H9 (cell line): ENCODE data around the gene EGR4. TPM values are rescaled to one million over a fixed set of nuclear protein-coding genes. Genes with fewer than 3 reads are reported as not detected.

Experiments used
- DNase-seq: peaks from one replicate; pipeline ENCODE4 v3.0.0-alpha.2; 2017
- H2AFZ ChIP-seq: one replicate; pipeline ENCODE4 v1.6.1; 2013; ENCODE audit warnings: mild to moderate bottlenecking, low read length, control low read depth, moderate library complexity
- H2AK5ac ChIP-seq: 2 replicates; pipeline ENCODE4 v1.6.1; 2013; ENCODE audit warnings: low read length, control low read depth, mixed read lengths; ENCODE audit not compliant: insufficient read length
- H2BK120ac ChIP-seq: one replicate; pipeline ENCODE4 v1.6.1; 2013; ENCODE audit warnings: low read depth, mild to moderate bottlenecking, low read length, control low read depth, inconsistent platforms; ENCODE audit not compliant: poor library complexity, severe bottlenecking
- H2BK12ac ChIP-seq: 2 replicates; pipeline ENCODE4 v1.6.1; 2013; ENCODE audit warnings: low read length, control low read depth, mixed read lengths, low read depth; ENCODE audit not compliant: insufficient read length
- H2BK15ac ChIP-seq: 2 replicates; pipeline ENCODE4 v1.6.1; 2013; ENCODE audit warnings: low read depth, low read length, control low read depth
- H2BK20ac ChIP-seq: one replicate; pipeline ENCODE4 v1.6.1; 2013; ENCODE audit warnings: low read depth, mild to moderate bottlenecking, low read length, control low read depth, inconsistent platforms; ENCODE audit not compliant: poor library complexity, severe bottlenecking
- H2BK5ac ChIP-seq: 2 replicates; pipeline ENCODE4 v1.6.1; 2013; ENCODE audit warnings: low read length, control low read depth, mixed read lengths; ENCODE audit not compliant: insufficient read length
- H3K14ac ChIP-seq: 2 replicates; pipeline ENCODE4 v1.6.1; 2013; ENCODE audit warnings: low read length, control low read depth; ENCODE audit not compliant: insufficient read depth
- H3K18ac ChIP-seq: 2 replicates; pipeline ENCODE4 v1.6.1; 2013; ENCODE audit warnings: low read depth, mild to moderate bottlenecking, mixed read lengths, low read length, control low read depth; ENCODE audit not compliant: insufficient read length
- H3K23ac ChIP-seq: 2 replicates; pipeline ENCODE4 v1.6.1; 2013; ENCODE audit warnings: low read length, control low read depth, mixed read lengths, low read depth; ENCODE audit not compliant: insufficient read length
- H3K23me2 ChIP-seq: 2 replicates; pipeline ENCODE4 v1.6.1; 2013; ENCODE audit warnings: low read depth, mild to moderate bottlenecking, mixed read lengths, low read length, control low read depth; ENCODE audit not compliant: insufficient read length, poor library complexity, severe bottlenecking
- H3K27ac ChIP-seq: 2 replicates; pipeline ENCODE4 v1.5.1; 2013; ENCODE audit warnings: low read length, control low read depth, mixed read lengths, low read depth; ENCODE audit not compliant: insufficient read length
- H3K27me3 ChIP-seq: 2 replicates; pipeline ENCODE4 v1.6.1; 2013; ENCODE audit warnings: low read length, control low read depth, inconsistent platforms; ENCODE audit not compliant: insufficient read depth
- H3K4ac ChIP-seq: 2 replicates; pipeline ENCODE4 v1.6.1; 2013; ENCODE audit warnings: low read depth, mild to moderate bottlenecking, control low read depth, inconsistent platforms, low read length, moderate library complexity
- H3K4me1 ChIP-seq: 2 replicates; pipeline ENCODE4 v1.6.1; 2013; ENCODE audit warnings: low read length, control low read depth, inconsistent platforms; ENCODE audit not compliant: insufficient read depth
- H3K4me2 ChIP-seq: 2 replicates; pipeline ENCODE4 v1.6.1; 2013; ENCODE audit warnings: low read length, control low read depth, mixed read lengths; ENCODE audit not compliant: insufficient read length, insufficient read depth
- H3K56ac ChIP-seq: 2 replicates; pipeline ENCODE4 v1.6.1; 2013; ENCODE audit warnings: low read depth, mild to moderate bottlenecking, mixed read lengths, low read length, control low read depth; ENCODE audit not compliant: insufficient read length
- H3K79me1 ChIP-seq: 2 replicates; pipeline ENCODE4 v1.6.1; 2013; ENCODE audit warnings: low read depth, mild to moderate bottlenecking, moderate library complexity, low read length, control low read depth, inconsistent platforms; ENCODE audit not compliant: insufficient read depth, poor library complexity, severe bottlenecking
- H3K79me2 ChIP-seq: 2 replicates; pipeline ENCODE4 v1.6.1; 2013; ENCODE audit warnings: low read length, control low read depth, inconsistent platforms; ENCODE audit not compliant: insufficient read depth
- H3K9ac ChIP-seq: 2 replicates; pipeline ENCODE4 v1.6.1; 2013; ENCODE audit warnings: low read length, control low read depth, mixed read lengths; ENCODE audit not compliant: insufficient read length; ENCODE audit errors: extremely low read depth
- H3K9me3 ChIP-seq: one replicate; pipeline ENCODE4 v1.6.1; 2013; ENCODE audit warnings: low read depth, low read length, inconsistent platforms; ENCODE audit not compliant: control insufficient read depth
- H3T11ph ChIP-seq: one replicate; pipeline ENCODE4 v1.6.1; 2013; ENCODE audit warnings: mild to moderate bottlenecking, low read length, control low read depth, inconsistent platforms
- H4K20me1 ChIP-seq: one replicate; pipeline ENCODE4 v1.6.1; 2013; ENCODE audit not compliant: control insufficient read depth, insufficient read length, insufficient read depth
- H4K5ac ChIP-seq: 2 replicates; pipeline ENCODE4 v1.6.1; 2013; ENCODE audit warnings: low read depth, mild to moderate bottlenecking, mixed read lengths, low read length, control low read depth; ENCODE audit not compliant: insufficient read length
- H4K8ac ChIP-seq: replicated peaks from 2 replicates; pipeline ENCODE4 v1.6.1; 2013; ENCODE audit warnings: low read length, control low read depth, mixed read lengths, low read depth; ENCODE audit not compliant: insufficient read length
- H4K91ac ChIP-seq: 2 replicates; pipeline ENCODE4 v1.6.1; 2013; ENCODE audit warnings: low read depth, mild to moderate bottlenecking, moderate library complexity, mixed read lengths, low read length, control low read depth; ENCODE audit not compliant: insufficient read length
- H3K27ac Mint-ChIP-seq, 3 experiments: 2 replicates in 2 of 3; 3 replicates in 1 of 3; pipeline ENCODE4 v1.8.0; 2020 to 2021; ENCODE audit warnings: mixed read lengths in 3 of 3, mild to moderate bottlenecking in 1 of 3, moderate library complexity in 1 of 3
- H3K27me3 Mint-ChIP-seq: 2 replicates; pipeline ENCODE4 v1.8.0; 2021; ENCODE audit warnings: low read depth, mild to moderate bottlenecking, moderate library complexity, mixed read lengths
- H3K36me3 Mint-ChIP-seq, 3 experiments: 2 replicates in 2 of 3; 3 replicates in 1 of 3; pipeline ENCODE4 v1.8.0; 2020 to 2021; ENCODE audit warnings: low read depth in 3 of 3, mixed read lengths in 3 of 3; ENCODE audit not compliant: insufficient read depth in 1 of 3
- H3K4me1 Mint-ChIP-seq, 2 experiments: 2 replicates each; pipeline ENCODE4 v1.8.0; 2020; ENCODE audit warnings: mixed read lengths in 2 of 2
- H3K4me3 Mint-ChIP-seq, 2 experiments: 2 replicates in 1 of 2; 3 replicates in 1 of 2; pipeline ENCODE4 v1.8.0; 2020 to 2021; ENCODE audit warnings: mild to moderate bottlenecking in 2 of 2, mixed read lengths in 2 of 2, moderate library complexity in 1 of 2
- H3K9me3 Mint-ChIP-seq, 2 experiments: 2 replicates in 1 of 2; 3 replicates in 1 of 2; pipeline ENCODE4 v1.8.0; 2020; ENCODE audit warnings: mild to moderate bottlenecking in 2 of 2, mixed read lengths in 2 of 2, moderate library complexity in 1 of 2
- total RNA-seq: library from RNA; stranded (reverse); gene quantifications from 2 replicates; pipeline ENCODE4 v1.2.1, GENCODE V29; 2021
- TF ChIP-seq, protein P1 (sequence below): fragments of 200-600 bp; sonication (generic); conservative IDR thresholded peaks from 3 replicates; pipeline ENCODE4 v1.8.0; 2021; ENCODE audit warnings: antibody characterized with exemption, mild to moderate bottlenecking

Gene EGR4
- total RNA-seq, 1 experiment from 2014 or later = 0.85 TPM

DNA sequence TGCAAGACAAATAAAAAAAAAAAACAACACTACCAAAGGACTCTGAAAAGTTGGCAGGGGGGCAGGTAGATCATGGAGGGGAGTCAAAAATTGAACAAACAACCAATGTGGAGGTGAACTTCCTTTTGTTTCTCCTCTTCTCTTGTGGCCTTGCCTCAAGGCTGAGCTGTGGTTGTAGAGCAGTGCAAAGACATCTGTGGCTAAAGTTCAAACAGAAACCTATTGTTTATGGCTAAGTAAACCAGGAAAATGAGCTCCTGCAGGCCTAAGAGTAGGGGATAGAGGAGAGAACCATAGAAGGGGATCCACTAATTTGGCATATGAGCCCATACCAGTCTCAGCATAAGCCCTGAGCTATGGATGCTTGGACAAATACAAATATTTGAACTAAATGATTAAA lies 40.2 kb upstream of the EGR4 start:
- no peak overlapping the region for H3K9ac ChIP-seq
- H3K27me3 Mint-ChIP-seq = peaks cover 5% of the 10 kb centered on the region
- no peak overlapping the region for H3K14ac ChIP-seq
- no peak overlapping the region for H3K23ac ChIP-seq
- H3K4me3 Mint-ChIP-seq = no peak overlapping the region
- H2BK15ac ChIP-seq = no peak overlapping the region
- no peaks in the 10 kb centered on the region; a peak in 1 of 7 replicates for H3K36me3 Mint-ChIP-seq
- peaks cover 9 to 11% of the 10 kb centered on the region in 2 experiments; a peak in 4 of 5 replicates for H3K9me3 Mint-ChIP-seq
- no peaks in the 10 kb centered on the region for H3K79me2 ChIP-seq
- TF ChIP-seq, protein P1, sequence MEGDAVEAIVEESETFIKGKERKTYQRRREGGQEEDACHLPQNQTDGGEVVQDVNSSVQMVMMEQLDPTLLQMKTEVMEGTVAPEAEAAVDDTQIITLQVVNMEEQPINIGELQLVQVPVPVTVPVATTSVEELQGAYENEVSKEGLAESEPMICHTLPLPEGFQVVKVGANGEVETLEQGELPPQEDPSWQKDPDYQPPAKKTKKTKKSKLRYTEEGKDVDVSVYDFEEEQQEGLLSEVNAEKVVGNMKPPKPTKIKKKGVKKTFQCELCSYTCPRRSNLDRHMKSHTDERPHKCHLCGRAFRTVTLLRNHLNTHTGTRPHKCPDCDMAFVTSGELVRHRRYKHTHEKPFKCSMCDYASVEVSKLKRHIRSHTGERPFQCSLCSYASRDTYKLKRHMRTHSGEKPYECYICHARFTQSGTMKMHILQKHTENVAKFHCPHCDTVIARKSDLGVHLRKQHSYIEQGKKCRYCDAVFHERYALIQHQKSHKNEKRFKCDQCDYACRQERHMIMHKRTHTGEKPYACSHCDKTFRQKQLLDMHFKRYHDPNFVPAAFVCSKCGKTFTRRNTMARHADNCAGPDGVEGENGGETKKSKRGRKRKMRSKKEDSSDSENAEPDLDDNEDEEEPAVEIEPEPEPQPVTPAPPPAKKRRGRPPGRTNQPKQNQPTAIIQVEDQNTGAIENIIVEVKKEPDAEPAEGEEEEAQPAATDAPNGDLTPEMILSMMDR = no peak
- H3K4me1 ChIP-seq = no peaks in the 10 kb centered on the region
- no peak overlapping the region for H3K27ac ChIP-seq
- H4K91ac ChIP-seq = no peak overlapping the region
- DNase-seq = no peak
- H2BK12ac ChIP-seq = no peak overlapping the region
- H2AFZ ChIP-seq = no peak overlapping the region
- no peak overlapping the region for H2AK5ac ChIP-seq
- H2BK5ac ChIP-seq = no peak overlapping the region
- H4K5ac ChIP-seq = no peak overlapping the region
- no peaks in the 10 kb centered on the region for H3K27me3 ChIP-seq
- H3K9me3 ChIP-seq = no peaks in the 10 kb centered on the region
- H3T11ph ChIP-seq = no peak overlapping the region
- H3K4ac ChIP-seq = no peak overlapping the region
- no peak overlapping the region for H3K18ac ChIP-seq
- H3K4me1 Mint-ChIP-seq = no peaks in the 10 kb centered on the region
- H3K79me1 ChIP-seq = no peaks in the 10 kb centered on the region
- H2BK20ac ChIP-seq = no peak overlapping the region
- no peak overlapping the region for H3K27ac Mint-ChIP-seq
- no peak overlapping the region for H3K4me2 ChIP-seq
- H2BK120ac ChIP-seq = no peak overlapping the region
- H4K8ac ChIP-seq = no peak overlapping the region
- H4K20me1 ChIP-seq = no peaks in the 10 kb centered on the region
- H3K23me2 ChIP-seq = no peaks in the 10 kb centered on the region
- no peak overlapping the region for H3K56ac ChIP-seq
